A549 treated with RU486 at 1 μM for 4 hours (cell line): ENCODE data around the gene P2RX4. TPM values are rescaled to one million over a fixed set of nuclear protein-coding genes. Genes with fewer than 3 reads are reported as not detected.

Source experiments
- total RNA-seq: library from RNA; stranded (reverse); fragments of 200-300 nt; extraction: Qiagen RNA extraction; gene quantifications from 5 replicates; pipeline ENCODE4 v1.2.3, GENCODE V29; 2022; ENCODE audit warnings: low read depth

The P2RX4 gene
- total RNA-seq, result 17.1 to 24.6 TPM (median 20.8 TPM) in 5 replicates

GRCh38 chr12:121209624-121210572 lies at the start of gene P2RX4:
Gene P2RX4, plus strand, starts transcription at chr12:121210129. Its CDS starts 36 bp downstream, at chr12:121210165.

Other genes with a start within 250 kb of the P2RX4 start
- 3.7 to 7.0 TPM (median 6.1 TPM) in 5 replicates for gene HNF1A, start 231.6 kb upstream of the P2RX4 start, total RNA-seq
- 24.7 to 27.0 TPM (median 25.1 TPM) in 5 replicates for gene C12orf43, start 193.6 kb upstream of the P2RX4 start, total RNA-seq
- gene OASL, start 170.9 kb upstream of the P2RX4 start, total RNA-seq, result 4.8 to 7.3 TPM (median 6.1 TPM) in 5 replicates
- not detected in 5 replicates for gene P2RX7, start 77.3 kb upstream of the P2RX4 start, total RNA-seq
- gene CAMKK2, start 86.6 kb downstream of the P2RX4 start, total RNA-seq, result 17.3 to 27.3 TPM (median 25.2 TPM) in 5 replicates
- 86.8 to 97.0 TPM (median 93.5 TPM) in 5 replicates for gene ANAPC5, start 142.3 kb downstream of the P2RX4 start, total RNA-seq
- 34.0 to 39.0 TPM (median 37.0 TPM) in 5 replicates for gene RNF34, start 190.0 kb downstream of the P2RX4 start, total RNA-seq